K562 (cell line): Measurements from ENCODE around the gene TLCD1. TPM values are rescaled to one million over a fixed set of nuclear protein-coding genes. Genes with fewer than 3 reads are reported as not detected.

Source experiments
- ATAC-seq: fragments of 200-7000 bp; cut with Tn5 transposase; 3 replicates; pipeline ENCODE4 v1.9.1; 2020; ENCODE audit warnings: moderate library complexity
- BruUV-seq: library from RNA; stranded (reverse); fragments of 400-500 nt; replicated peaks from 2 replicates; lab custom pipeline; 2021; lab: Mats Ljungman, UMichigan
- CTCF ChIA-PET: fragments of 300-600 bp; formaldehyde crosslinking; extraction: SDS; loops from one replicate; lab custom pipeline; 2021; ENCODE audit warnings: low intra/inter-chr PET ratio; lab: Yijun Ruan, JAX
- POLR2A ChIA-PET: fragments of 300-600, 350-650 bp; sonication (Branson Sonifier 250); formaldehyde crosslinking; extraction: SDS; loops from one replicate; lab custom pipeline; 2021; ENCODE audit warnings: antibody characterized with exemption, inconsistent platforms; lab: Yijun Ruan, JAX
- DNase-seq, 4 experiments: peaks; one replicate each; pipeline versions ENCODE4 v3.0.0 to v3.0.0-alpha.2; 2011 to 2018; ENCODE audit warnings: low spot score in 3 of 4, mixed read lengths in 3 of 4; ENCODE audit errors: extremely low read depth in 1 of 4
- FAIRE-seq: peaks from 2 replicates; lab custom pipeline; 2011; peaks lifted over from hg19 to GRCh38; lab: Jason Lieb, UNC
- H2AFZ ChIP-seq: 2 replicates; pipeline ENCODE4 v1.6.0; 2011; ENCODE audit warnings: low read depth, low read length, control low read depth, inconsistent platforms
- H3K27ac ChIP-seq: fragments of 200-600 bp; 3 replicates; pipeline ENCODE4 v1.8.0; 2011; ENCODE audit warnings: low read depth, mild to moderate bottlenecking, control low read depth, inconsistent platforms, low read length, moderate library complexity, mixed read lengths; ENCODE audit errors: extremely low read depth
- H3K27me3 ChIP-seq, 2 experiments: fragments of 300-600 bp in 1 of 2; 2 replicates in 1 of 2; 3 replicates in 1 of 2; pipeline versions ENCODE4 v1.6.0 to v1.8.0; 2011; ENCODE audit warnings: inconsistent platforms in 2 of 2, low read length in 2 of 2, mild to moderate bottlenecking in 1 of 2, mixed read lengths in 1 of 2, moderate library complexity in 1 of 2; ENCODE audit not compliant: control insufficient read depth in 2 of 2, insufficient read depth in 2 of 2
- H3K36me3 ChIP-seq: fragments of 300-600 bp; 3 replicates; pipeline ENCODE4 v1.8.0; 2011; ENCODE audit warnings: mild to moderate bottlenecking, low read length, inconsistent platforms; ENCODE audit not compliant: control insufficient read depth, insufficient read depth
- H3K4me1 ChIP-seq, 2 experiments: fragments of 200-600 bp in 1 of 2; replicated peaks in 1 of 2; 2 replicates in 1 of 2; 3 replicates in 1 of 2; pipeline versions ENCODE4 v1.5.1 to v1.8.0; 2011; ENCODE audit warnings: inconsistent platforms in 2 of 2, low read length in 2 of 2, mild to moderate bottlenecking in 1 of 2, mixed read lengths in 1 of 2, moderate library complexity in 1 of 2; ENCODE audit not compliant: control insufficient read depth in 2 of 2, insufficient read depth in 2 of 2
- H3K4me2 ChIP-seq: 2 replicates; pipeline ENCODE4 v1.6.1; 2011; ENCODE audit warnings: low read length, control low read depth, inconsistent platforms, mixed read lengths; ENCODE audit not compliant: insufficient read depth
- H3K4me3 ChIP-seq: fragments of 200-600 bp; sonication (generic), shearing (Covaris generic); 2 replicates; pipeline ENCODE4 v1.5.1; 2016; ENCODE audit warnings: control low read depth, inconsistent platforms
- H3K79me2 ChIP-seq: fragments of 200-600 bp; 3 replicates; pipeline ENCODE4 v1.8.0; 2011; ENCODE audit warnings: low read length, inconsistent platforms; ENCODE audit not compliant: control insufficient read depth, insufficient read depth
- H3K9ac ChIP-seq, 2 experiments: 2 replicates each; pipeline versions ENCODE4 v1.6.0 to v1.6.1; 2011; ENCODE audit warnings: low read depth in 2 of 2, low read length in 2 of 2, control low read depth in 1 of 2, inconsistent platforms in 1 of 2, mild to moderate bottlenecking in 1 of 2, mixed read lengths in 1 of 2; ENCODE audit not compliant: insufficient read depth in 1 of 2
- H3K9me1 ChIP-seq: one replicate; pipeline ENCODE4 v1.6.0; 2011; ENCODE audit warnings: inconsistent platforms, mild to moderate bottlenecking, low read length, moderate library complexity; ENCODE audit not compliant: control insufficient read depth, insufficient read depth
- H3K9me3 ChIP-seq: replicated peaks from 2 replicates; pipeline ENCODE4 v1.5.1; 2011; ENCODE audit warnings: low read depth, low read length, inconsistent platforms; ENCODE audit not compliant: control insufficient read depth, insufficient read depth
- H4K20me1 ChIP-seq: replicated peaks from 2 replicates; pipeline ENCODE4 v1.6.1; 2011; ENCODE audit warnings: low read length, inconsistent platforms, mixed read lengths; ENCODE audit not compliant: control insufficient read depth, insufficient read depth
- BCOR ChIP-seq: fragments of 450-650 bp; IDR thresholded peaks from 2 replicates; pipeline ENCODE4 v1.6.1; 2016
- BHLHE40 ChIP-seq: IDR thresholded peaks from 2 replicates; pipeline ENCODE4 v1.6.1; 2011; ENCODE audit warnings: low read length, improper control_type of control experiment
- DACH1 ChIP-seq: fragments of 450-650 bp; IDR thresholded peaks from 2 replicates; pipeline ENCODE4 v1.6.1; 2018; ENCODE audit not compliant: partially characterized antibody
- HOMEZ ChIP-seq: fragments of 250-450 bp; sonication (Bioruptor Pico); IDR thresholded peaks from 2 replicates; pipeline ENCODE4 v1.4.0; 2020; ENCODE audit warnings: mild to moderate bottlenecking, moderate library complexity
- KDM5B ChIP-seq: fragments of 200-600 bp; sonication (generic); IDR thresholded peaks from 2 replicates; pipeline ENCODE4 v1.6.1; 2012; ENCODE audit warnings: low read depth, mild to moderate bottlenecking, moderate library complexity, low read length, control low read depth, inconsistent platforms; ENCODE audit not compliant: insufficient replicate concordance
- MEIS2 ChIP-seq: fragments of 450-650 bp; IDR thresholded peaks from 2 replicates; pipeline ENCODE4 v1.6.1; 2014; ENCODE audit warnings: mild to moderate bottlenecking; ENCODE audit not compliant: partially characterized antibody
- POLR2A ChIP-seq: fragments of 450-650 bp; conservative IDR thresholded peaks from 2 replicates; pipeline ENCODE4 v1.6.1; 2016
- POLR2H ChIP-seq: IDR thresholded peaks from 2 replicates; pipeline ENCODE4 v1.6.1; 2016; ENCODE audit warnings: missing genetic modification characterization, low read depth, mild to moderate bottlenecking, control low read depth, missing compliant biosample characterization, moderate library complexity
- SIRT6 ChIP-seq: IDR thresholded peaks from one replicate; pipeline ENCODE4 v1.6.1; 2012; ENCODE audit warnings: low read depth, mild to moderate bottlenecking, control low read depth, inconsistent platforms, low read length, moderate library complexity
- SNRNP70 ChIP-seq: fragments of 200-400 bp; formaldehyde crosslinking; optimal IDR thresholded peaks from 2 replicates; pipeline ENCODE3; 2017; ENCODE audit warnings: low read depth, low read length
- SUPT5H ChIP-seq: fragments of 450-650 bp; IDR thresholded peaks from 2 replicates; pipeline ENCODE4 v1.6.1; 2016
- ZFX ChIP-seq: sonication (generic); formaldehyde crosslinking; IDR thresholded peaks from 2 replicates; pipeline ENCODE4 v1.8.0; 2022; ENCODE audit warnings: mild to moderate bottlenecking, missing genetic modification reagents, moderate library complexity
- WGBS: fragments of 100-300 bp; shearing (Covaris generic); methylation state at CpG from one replicate; pipeline ENCODE4 v1.1.6; 2016; ENCODE audit warnings: low coverage, mixed read lengths; ENCODE audit not compliant: insufficient coverage; ENCODE audit errors: missing lambda C conversion rate; 5-methylcytosine and 5-hydroxymethylcytosine counted together
- in situ Hi-C: fragments of 300-500 bp; cut with MboI; formaldehyde crosslinking; loops from 4 replicates; pipeline ENCODE4 v1.15.0; 2018; ENCODE audit warnings: inconsistent platforms, mixed read lengths
- intact Hi-C: fragments of 100-400 bp; cut with micrococcal nuclease; formaldehyde crosslinking; loops from 2 replicates; pipeline ENCODE4 v1.14.2; 2022
- polyA plus RNA-seq, 8 experiments: library from polyadenylated mRNA; depleted of rRNA in 4 of 8; stranded (reverse) in 5 of 8; unstranded in 3 of 8; fragments of >200 nt; fragmentation: Nextera tagmentation in 2 of 8; fragmentation: Illumina TruSeq in 1 of 8; extraction: Ambion mirVana in 2 of 8; extraction: Trizol in 1 of 8; gene quantifications; 2 replicates each; pipeline versions ENCODE4 v1.2.1 to v1.2.3, GENCODE V29; 2011 to 2014; ENCODE audit warnings: inconsistent platforms in 1 of 8, missing spikeins in 1 of 8
- total RNA-seq, 7 experiments: library from RNA; depleted of rRNA in 6 of 7; stranded (reverse); fragments of >200 nt in 6 of 7; fragmentation: Illumina TruSeq in 2 of 7; extraction: Trizol in 2 of 7; gene quantifications; 2 replicates each; pipeline versions ENCODE4 v1.2.1 to v1.2.3, GENCODE V29; 2011 to 2021; ENCODE audit warnings: low replicate concordance in 1 of 7
- TF ChIP-seq, protein P1 (sequence below): sonication (generic); formaldehyde crosslinking; IDR thresholded peaks from 2 replicates; pipeline ENCODE4 v1.8.1; 2023; ENCODE audit warnings: missing genetic modification reagents, mild to moderate bottlenecking, borderline replicate concordance
- TF ChIP-seq, protein P2 (sequence below): fragments of 450-650 bp; formaldehyde crosslinking; IDR thresholded peaks from 2 replicates; pipeline ENCODE4 v1.4.0; 2020; ENCODE audit warnings: mild to moderate bottlenecking

The TLCD1 gene
- total and polyA plus RNA-seq, 9 of the 15 experiments (the other 6 are each of a cell fraction or from before 2014, with no cell fraction given), result 6.8 to 37.7 (median 21.7) TPM

DNA sequence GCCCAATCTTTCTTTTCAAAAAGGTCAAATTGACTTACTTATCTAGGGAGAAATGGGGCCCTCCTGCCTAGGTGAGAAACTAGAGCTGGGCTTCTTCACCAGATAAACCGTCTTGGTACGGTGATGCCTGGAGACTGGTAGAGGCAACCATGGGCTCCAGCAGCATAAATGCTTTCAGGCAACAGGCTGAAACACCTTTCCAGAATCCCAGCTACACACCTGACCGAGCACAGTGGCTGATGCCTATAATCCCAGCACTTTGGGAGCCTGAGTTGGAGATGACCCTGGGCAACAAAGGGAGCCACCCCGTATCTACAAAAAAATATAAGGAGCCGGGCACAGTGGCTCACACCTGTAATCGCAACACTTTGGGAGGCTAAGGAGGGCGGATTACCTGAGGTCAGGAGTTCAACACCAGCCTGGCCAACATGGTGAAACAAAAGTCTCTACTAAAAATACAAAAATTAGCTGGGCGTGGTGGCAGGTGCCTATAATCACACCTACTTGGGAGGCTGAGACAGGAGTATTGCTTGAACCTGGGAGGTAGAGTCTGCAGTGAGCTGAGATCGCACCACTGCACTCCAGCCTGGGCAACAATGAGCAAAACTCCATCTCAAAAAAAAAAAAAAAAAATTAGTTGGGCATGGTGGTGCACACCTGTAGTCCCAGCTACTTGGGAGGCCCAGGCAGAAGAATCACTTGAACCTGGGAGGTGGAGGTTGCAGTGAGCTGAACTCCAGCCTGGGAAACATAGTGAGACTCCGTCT lies 25.8 kb upstream of the TLCD1 start:
- in situ Hi-C loops (no loop called here), intact Hi-C loops (no loop called here)
- peak; percentile 16; the same call in 1 of the 2 replicates for TF ChIP-seq ZFX (CRISPR knock-in tag)
- TF ChIP-seq SNRNP70, result no peak
- TF ChIP-seq, protein P1, sequence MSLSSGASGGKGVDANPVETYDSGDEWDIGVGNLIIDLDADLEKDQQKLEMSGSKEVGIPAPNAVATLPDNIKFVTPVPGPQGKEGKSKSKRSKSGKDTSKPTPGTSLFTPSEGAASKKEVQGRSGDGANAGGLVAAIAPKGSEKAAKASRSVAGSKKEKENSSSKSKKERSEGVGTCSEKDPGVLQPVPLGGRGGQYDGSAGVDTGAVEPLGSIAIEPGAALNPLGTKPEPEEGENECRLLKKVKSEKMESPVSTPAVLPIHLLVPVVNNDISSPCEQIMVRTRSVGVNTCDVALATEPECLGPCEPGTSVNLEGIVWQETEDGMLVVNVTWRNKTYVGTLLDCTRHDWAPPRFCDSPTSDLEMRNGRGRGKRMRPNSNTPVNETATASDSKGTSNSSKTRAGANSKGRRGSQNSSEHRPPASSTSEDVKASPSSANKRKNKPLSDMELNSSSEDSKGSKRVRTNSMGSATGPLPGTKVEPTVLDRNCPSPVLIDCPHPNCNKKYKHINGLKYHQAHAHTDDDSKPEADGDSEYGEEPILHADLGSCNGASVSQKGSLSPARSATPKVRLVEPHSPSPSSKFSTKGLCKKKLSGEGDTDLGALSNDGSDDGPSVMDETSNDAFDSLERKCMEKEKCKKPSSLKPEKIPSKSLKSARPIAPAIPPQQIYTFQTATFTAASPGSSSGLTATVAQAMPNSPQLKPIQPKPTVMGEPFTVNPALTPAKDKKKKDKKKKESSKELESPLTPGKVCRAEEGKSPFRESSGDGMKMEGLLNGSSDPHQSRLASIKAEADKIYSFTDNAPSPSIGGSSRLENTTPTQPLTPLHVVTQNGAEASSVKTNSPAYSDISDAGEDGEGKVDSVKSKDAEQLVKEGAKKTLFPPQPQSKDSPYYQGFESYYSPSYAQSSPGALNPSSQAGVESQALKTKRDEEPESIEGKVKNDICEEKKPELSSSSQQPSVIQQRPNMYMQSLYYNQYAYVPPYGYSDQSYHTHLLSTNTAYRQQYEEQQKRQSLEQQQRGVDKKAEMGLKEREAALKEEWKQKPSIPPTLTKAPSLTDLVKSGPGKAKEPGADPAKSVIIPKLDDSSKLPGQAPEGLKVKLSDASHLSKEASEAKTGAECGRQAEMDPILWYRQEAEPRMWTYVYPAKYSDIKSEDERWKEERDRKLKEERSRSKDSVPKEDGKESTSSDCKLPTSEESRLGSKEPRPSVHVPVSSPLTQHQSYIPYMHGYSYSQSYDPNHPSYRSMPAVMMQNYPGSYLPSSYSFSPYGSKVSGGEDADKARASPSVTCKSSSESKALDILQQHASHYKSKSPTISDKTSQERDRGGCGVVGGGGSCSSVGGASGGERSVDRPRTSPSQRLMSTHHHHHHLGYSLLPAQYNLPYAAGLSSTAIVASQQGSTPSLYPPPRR (CRISPR knock-in tag), result no peak
- peak; percentile 43; the same call in 1 of the 2 replicates for TF ChIP-seq POLR2A
- no peak for TF ChIP-seq DACH1
- TF ChIP-seq HOMEZ (CRISPR knock-in tag), result no peak
- peak; percentile 63 for TF ChIP-seq BCOR
- peak; percentile 45 for TF ChIP-seq SIRT6
- TF ChIP-seq KDM5B, result no peak
- no peak for TF ChIP-seq BHLHE40
- 0 out of 2 replicates have a peak, but pooled peaks have one; percentile 42 for TF ChIP-seq SUPT5H
- 0 out of 2 replicates have a peak, but pooled peaks have one; percentile 18 for TF ChIP-seq POLR2H (tag)
- TF ChIP-seq, protein P2, sequence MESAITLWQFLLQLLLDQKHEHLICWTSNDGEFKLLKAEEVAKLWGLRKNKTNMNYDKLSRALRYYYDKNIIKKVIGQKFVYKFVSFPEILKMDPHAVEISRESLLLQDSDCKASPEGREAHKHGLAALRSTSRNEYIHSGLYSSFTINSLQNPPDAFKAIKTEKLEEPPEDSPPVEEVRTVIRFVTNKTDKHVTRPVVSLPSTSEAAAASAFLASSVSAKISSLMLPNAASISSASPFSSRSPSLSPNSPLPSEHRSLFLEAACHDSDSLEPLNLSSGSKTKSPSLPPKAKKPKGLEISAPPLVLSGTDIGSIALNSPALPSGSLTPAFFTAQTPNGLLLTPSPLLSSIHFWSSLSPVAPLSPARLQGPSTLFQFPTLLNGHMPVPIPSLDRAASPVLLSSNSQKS (CRISPR knock-in tag), result no peak
- no peak for TF ChIP-seq MEIS2
- Histone ChIP-seq H3K4me2 (no peak overlapping the region), H3K36me3 (peaks cover 57% of the 10 kb centered on the region), H3K27ac (no peak overlapping the region), H3K79me2 (peaks cover 32% of the 10 kb centered on the region), H3K4me1 (peaks cover 8 to 22% of the 10 kb centered on the region in 2 experiments; a peak in 4 of 5 replicates), H3K9ac (no peak overlapping the region; a peak in 1 of 4 replicates), H2AFZ (no peak overlapping the region), H4K20me1 (peaks cover 7% of the 10 kb centered on the region; the same call in 1 of the 2 replicates), H3K27me3 (no peaks in the 10 kb centered on the region), H3K9me3 (no peaks in the 10 kb centered on the region), H3K9me1 (peaks cover 3% of the 10 kb centered on the region), H3K4me3 (no peak overlapping the region)
- ATAC-seq (no peak), DNase-seq (no peak), FAIRE-seq (no peak)
- BruUV-seq, result no TSS peak
- WGBS, result 94% methylated on average over 10 of the region's 10 CpGs
- POLR2A ChIA-PET, result interaction anchor here (0.6 to 17.4 kb wide), 20 partner anchors 8 to 187 kb away, joined by 3 to 367 read pairs (median 3); partner anchors contain the start of genes ALDOC, FAM222B, NEK8 and RPL23A
- CTCF ChIA-PET, result interaction anchor here (0.7 to 6.8 kb wide), 3 partner anchors 22 to 59 kb away, joined by 3 to 117 read pairs (median 3); partner anchors contain the start of genes NEK8 and TLCD1
